SK-N-SH treated with all-trans-retinoic acid at 6 μM for 48 hours (cell line): ENCODE measurements around the gene SYNDIG1L.
"Not testable (repeated sequence)": the region's sequence is repeated elsewhere in the genome, so short reads cannot be mapped to it uniquely, and the experiment has no call there.

Experiments
- ATAC-seq: fragments of 200-7000 bp; cut with Tn5 transposase; 3 replicates; pipeline ENCODE4 v1.9.1; 2020; ENCODE audit warnings: mild to moderate bottlenecking, moderate library complexity
- ARNTL ChIP-seq: fragments of 450-650 bp; formaldehyde crosslinking; IDR thresholded peaks from 2 replicates; pipeline ENCODE4 v1.5.0; 2020; ENCODE audit warnings: low read depth, mild to moderate bottlenecking, moderate library complexity, borderline replicate concordance
- BACH2 ChIP-seq: fragments of 250-450 bp; sonication (Bioruptor Pico); IDR thresholded peaks from 2 replicates; pipeline ENCODE4 v1.9.0; 2021; ENCODE audit warnings: mild to moderate bottlenecking, borderline replicate concordance
- CSDC2 ChIP-seq: fragments of 250-450 bp; sonication (Bioruptor Pico); IDR thresholded peaks from 2 replicates; pipeline ENCODE4 v1.5.0; 2020; ENCODE audit warnings: mild to moderate bottlenecking, moderate library complexity
- ESRRG ChIP-seq: fragments of 250-450 bp; sonication (Bioruptor Pico); IDR thresholded peaks from 2 replicates; pipeline ENCODE4 v1.6.1; 2021; ENCODE audit warnings: mild to moderate bottlenecking
- GLIS3 ChIP-seq: fragments of 250-450 bp; sonication (Bioruptor Pico); IDR thresholded peaks from 2 replicates; pipeline ENCODE4 v1.5.0; 2020; ENCODE audit warnings: mild to moderate bottlenecking, moderate library complexity
- OSR1 ChIP-seq: fragments of 250-450 bp; sonication (Bioruptor Pico); IDR thresholded peaks from 2 replicates; pipeline ENCODE4 v1.8.0; 2022; ENCODE audit warnings: moderate library complexity, mild to moderate bottlenecking, inconsistent platforms
- PPARA ChIP-seq: fragments of 250-450 bp; sonication (Bioruptor Pico); IDR thresholded peaks from 2 replicates; pipeline ENCODE4 v1.5.0; 2020; ENCODE audit warnings: mild to moderate bottlenecking, borderline replicate concordance
- RARB ChIP-seq: fragments of 250-450 bp; sonication (Bioruptor Pico); IDR thresholded peaks from 2 replicates; pipeline ENCODE4 v1.8.0; 2021; ENCODE audit warnings: mild to moderate bottlenecking, moderate library complexity
- TCF4 ChIP-seq: fragments of 250-450 bp; sonication (Bioruptor Pico); IDR thresholded peaks from 2 replicates; pipeline ENCODE4 v1.8.0; 2021; ENCODE audit warnings: mild to moderate bottlenecking, moderate library complexity, borderline replicate concordance
- ZC3H10 ChIP-seq: fragments of 250-450 bp; sonication (Bioruptor Pico); IDR thresholded peaks from 2 replicates; pipeline ENCODE4 v1.5.1; 2021; ENCODE audit warnings: mild to moderate bottlenecking, moderate library complexity
- ZFP3 ChIP-seq: fragments of 250-450 bp; sonication (Bioruptor Pico); IDR thresholded peaks from 2 replicates; pipeline ENCODE4 v1.5.0; 2020; ENCODE audit warnings: mild to moderate bottlenecking, moderate library complexity
- ZFP30 ChIP-seq: fragments of 450-650 bp; formaldehyde crosslinking; IDR thresholded peaks from 2 replicates; pipeline ENCODE4 v1.5.0; 2022; ENCODE audit warnings: mild to moderate bottlenecking, moderate library complexity
- ZNF565 ChIP-seq: fragments of 450-650 bp; formaldehyde crosslinking; conservative IDR thresholded peaks from 2 replicates; pipeline ENCODE4 v1.5.0; 2020; ENCODE audit warnings: low read depth, mild to moderate bottlenecking, moderate library complexity
- ZNF70 ChIP-seq: fragments of 450-650 bp; formaldehyde crosslinking; IDR thresholded peaks from 2 replicates; pipeline ENCODE4 v1.5.0; 2020; ENCODE audit warnings: mild to moderate bottlenecking, moderate library complexity
- ZNF8 ChIP-seq: fragments of 450-650 bp; formaldehyde crosslinking; IDR thresholded peaks from 2 replicates; pipeline ENCODE4 v1.5.0; 2020; ENCODE audit warnings: mild to moderate bottlenecking, moderate library complexity
- TF ChIP-seq, protein P1 (sequence below): fragments of 250-450 bp; sonication (Bioruptor Pico); IDR thresholded peaks from 2 replicates; pipeline ENCODE4 v1.5.0; 2020; ENCODE audit warnings: mild to moderate bottlenecking, moderate library complexity
- TF ChIP-seq, protein P2 (sequence below): fragments of 250-450 bp; sonication (Bioruptor Pico); IDR thresholded peaks from 2 replicates; pipeline ENCODE4 v1.8.0; 2020; ENCODE audit warnings: mild to moderate bottlenecking, moderate library complexity, borderline replicate concordance
- TF ChIP-seq, protein P3 (sequence below): fragments of 250-450 bp; sonication (Bioruptor Pico); IDR thresholded peaks from 2 replicates; pipeline ENCODE4 v1.5.1; 2021; ENCODE audit warnings: mild to moderate bottlenecking, moderate library complexity
- TF ChIP-seq, protein P4 (sequence below): fragments of 250-450 bp; sonication (Bioruptor Pico); IDR thresholded peaks from 2 replicates; pipeline ENCODE4 v1.5.1; 2020; ENCODE audit warnings: low read depth, mild to moderate bottlenecking, moderate library complexity
- TF ChIP-seq, protein P5 (sequence below): fragments of 250-450 bp; sonication (Bioruptor Pico); IDR thresholded peaks from 2 replicates; pipeline ENCODE4 v1.8.0; 2021; ENCODE audit warnings: low read depth, mild to moderate bottlenecking, moderate library complexity, borderline replicate concordance

Gene SYNDIG1L

DNA sequence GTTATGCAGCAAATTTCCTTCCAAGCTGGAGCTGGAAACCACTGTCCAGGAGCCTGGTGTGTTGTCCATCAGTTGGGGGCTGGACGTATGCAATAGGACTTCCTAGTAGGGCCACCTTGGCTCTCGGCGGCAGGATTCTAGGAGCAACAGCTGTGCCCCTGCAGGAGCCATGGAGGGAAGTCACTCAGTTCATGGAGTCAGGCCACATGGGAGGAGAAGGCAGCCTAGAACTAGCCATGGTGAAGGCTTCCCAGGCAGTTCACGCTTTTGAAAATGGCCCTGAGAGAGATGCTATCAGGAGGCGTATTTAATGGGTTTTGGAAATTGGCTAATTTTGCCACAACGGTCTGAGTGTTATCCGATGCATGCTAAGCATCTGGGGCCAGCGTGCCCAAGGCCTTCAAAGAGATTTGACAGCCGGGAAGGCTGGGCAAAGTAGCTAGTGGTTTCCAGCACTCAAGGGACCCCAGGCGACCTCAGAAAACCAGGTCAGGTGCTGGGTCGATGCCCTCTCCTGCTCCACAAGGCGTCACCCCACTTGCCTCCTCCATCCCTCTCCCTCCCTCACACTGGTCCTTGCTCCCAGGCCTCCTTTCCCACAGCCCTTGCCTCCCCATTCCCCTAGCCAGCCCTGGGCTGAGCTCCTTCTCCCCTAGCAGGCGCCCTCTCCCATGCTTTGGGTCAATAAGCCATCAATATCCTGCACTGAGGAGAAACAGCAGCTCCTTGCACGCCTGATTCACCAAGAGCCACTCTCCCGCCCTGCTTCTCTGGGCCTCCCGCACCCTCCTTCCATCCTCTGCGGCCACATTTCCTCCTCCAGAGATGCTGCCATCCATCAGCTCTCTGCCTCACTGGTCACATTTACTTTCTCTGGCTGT, 30.9 kb upstream of the SYNDIG1L start:
- no peak for ATAC-seq

DNA sequence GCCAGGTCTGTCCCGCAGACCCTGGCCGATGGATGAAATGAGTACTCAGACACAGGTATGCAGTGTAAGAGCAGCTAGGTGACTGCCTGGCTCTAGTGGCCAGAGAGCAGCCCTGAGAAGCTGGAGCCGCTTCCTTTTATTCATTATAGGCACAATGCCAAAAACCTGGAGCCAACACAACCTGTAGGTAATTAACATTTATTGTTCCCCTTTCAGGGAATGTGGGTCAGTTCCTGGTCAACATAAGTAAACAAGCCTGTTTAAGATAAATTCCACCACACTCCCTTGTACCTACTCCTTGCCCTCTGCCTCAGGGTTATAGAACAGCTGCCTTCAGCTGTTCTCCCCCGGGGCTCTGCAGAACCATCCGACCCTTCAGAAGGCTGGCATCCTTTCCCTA, 28.4 kb upstream of the SYNDIG1L start:
- not testable (repeated sequence) for ATAC-seq

More for the DNA sequence above, 30.9 kb upstream of the SYNDIG1L start:
- TF ChIP-seq GLIS3 (CRISPR knock-in tag) (no peak), TCF4 (no peak), ZFP30 (CRISPR knock-in tag) (no peak), ZNF70 (CRISPR knock-in tag) (no peak), ZNF8 (CRISPR knock-in tag) (no peak), CSDC2 (no peak), PPARA (CRISPR knock-in tag) (no peak), ZC3H10 (CRISPR knock-in tag) (no peak), ARNTL (no peak)
- TF ChIP-seq, protein P1, sequence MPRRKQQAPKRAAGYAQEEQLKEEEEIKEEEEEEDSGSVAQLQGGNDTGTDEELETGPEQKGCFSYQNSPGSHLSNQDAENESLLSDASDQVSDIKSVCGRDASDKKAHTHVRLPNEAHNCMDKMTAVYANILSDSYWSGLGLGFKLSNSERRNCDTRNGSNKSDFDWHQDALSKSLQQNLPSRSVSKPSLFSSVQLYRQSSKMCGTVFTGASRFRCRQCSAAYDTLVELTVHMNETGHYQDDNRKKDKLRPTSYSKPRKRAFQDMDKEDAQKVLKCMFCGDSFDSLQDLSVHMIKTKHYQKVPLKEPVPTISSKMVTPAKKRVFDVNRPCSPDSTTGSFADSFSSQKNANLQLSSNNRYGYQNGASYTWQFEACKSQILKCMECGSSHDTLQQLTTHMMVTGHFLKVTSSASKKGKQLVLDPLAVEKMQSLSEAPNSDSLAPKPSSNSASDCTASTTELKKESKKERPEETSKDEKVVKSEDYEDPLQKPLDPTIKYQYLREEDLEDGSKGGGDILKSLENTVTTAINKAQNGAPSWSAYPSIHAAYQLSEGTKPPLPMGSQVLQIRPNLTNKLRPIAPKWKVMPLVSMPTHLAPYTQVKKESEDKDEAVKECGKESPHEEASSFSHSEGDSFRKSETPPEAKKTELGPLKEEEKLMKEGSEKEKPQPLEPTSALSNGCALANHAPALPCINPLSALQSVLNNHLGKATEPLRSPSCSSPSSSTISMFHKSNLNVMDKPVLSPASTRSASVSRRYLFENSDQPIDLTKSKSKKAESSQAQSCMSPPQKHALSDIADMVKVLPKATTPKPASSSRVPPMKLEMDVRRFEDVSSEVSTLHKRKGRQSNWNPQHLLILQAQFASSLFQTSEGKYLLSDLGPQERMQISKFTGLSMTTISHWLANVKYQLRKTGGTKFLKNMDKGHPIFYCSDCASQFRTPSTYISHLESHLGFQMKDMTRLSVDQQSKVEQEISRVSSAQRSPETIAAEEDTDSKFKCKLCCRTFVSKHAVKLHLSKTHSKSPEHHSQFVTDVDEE (CRISPR knock-in tag) = no peak
- TF ChIP-seq, protein P2, sequence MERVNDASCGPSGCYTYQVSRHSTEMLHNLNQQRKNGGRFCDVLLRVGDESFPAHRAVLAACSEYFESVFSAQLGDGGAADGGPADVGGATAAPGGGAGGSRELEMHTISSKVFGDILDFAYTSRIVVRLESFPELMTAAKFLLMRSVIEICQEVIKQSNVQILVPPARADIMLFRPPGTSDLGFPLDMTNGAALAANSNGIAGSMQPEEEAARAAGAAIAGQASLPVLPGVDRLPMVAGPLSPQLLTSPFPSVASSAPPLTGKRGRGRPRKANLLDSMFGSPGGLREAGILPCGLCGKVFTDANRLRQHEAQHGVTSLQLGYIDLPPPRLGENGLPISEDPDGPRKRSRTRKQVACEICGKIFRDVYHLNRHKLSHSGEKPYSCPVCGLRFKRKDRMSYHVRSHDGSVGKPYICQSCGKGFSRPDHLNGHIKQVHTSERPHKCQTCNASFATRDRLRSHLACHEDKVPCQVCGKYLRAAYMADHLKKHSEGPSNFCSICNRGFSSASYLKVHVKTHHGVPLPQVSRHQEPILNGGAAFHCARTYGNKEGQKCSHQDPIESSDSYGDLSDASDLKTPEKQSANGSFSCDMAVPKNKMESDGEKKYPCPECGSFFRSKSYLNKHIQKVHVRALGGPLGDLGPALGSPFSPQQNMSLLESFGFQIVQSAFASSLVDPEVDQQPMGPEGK (CRISPR knock-in tag) = no peak
- TF ChIP-seq, protein P3, sequence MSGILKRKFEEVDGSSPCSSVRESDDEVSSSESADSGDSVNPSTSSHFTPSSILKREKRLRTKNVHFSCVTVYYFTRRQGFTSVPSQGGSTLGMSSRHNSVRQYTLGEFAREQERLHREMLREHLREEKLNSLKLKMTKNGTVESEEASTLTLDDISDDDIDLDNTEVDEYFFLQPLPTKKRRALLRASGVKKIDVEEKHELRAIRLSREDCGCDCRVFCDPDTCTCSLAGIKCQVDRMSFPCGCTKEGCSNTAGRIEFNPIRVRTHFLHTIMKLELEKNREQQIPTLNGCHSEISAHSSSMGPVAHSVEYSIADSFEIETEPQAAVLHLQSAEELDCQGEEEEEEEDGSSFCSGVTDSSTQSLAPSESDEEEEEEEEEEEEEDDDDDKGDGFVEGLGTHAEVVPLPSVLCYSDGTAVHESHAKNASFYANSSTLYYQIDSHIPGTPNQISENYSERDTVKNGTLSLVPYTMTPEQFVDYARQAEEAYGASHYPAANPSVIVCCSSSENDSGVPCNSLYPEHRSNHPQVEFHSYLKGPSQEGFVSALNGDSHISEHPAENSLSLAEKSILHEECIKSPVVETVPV (CRISPR knock-in tag) = no peak
- TF ChIP-seq, protein P4, sequence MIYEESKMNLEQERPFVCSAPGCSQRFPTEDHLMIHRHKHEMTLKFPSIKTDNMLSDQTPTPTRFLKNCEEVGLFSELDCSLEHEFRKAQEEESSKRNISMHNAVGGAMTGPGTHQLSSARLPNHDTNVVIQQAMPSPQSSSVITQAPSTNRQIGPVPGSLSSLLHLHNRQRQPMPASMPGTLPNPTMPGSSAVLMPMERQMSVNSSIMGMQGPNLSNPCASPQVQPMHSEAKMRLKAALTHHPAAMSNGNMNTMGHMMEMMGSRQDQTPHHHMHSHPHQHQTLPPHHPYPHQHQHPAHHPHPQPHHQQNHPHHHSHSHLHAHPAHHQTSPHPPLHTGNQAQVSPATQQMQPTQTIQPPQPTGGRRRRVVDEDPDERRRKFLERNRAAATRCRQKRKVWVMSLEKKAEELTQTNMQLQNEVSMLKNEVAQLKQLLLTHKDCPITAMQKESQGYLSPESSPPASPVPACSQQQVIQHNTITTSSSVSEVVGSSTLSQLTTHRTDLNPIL (CRISPR knock-in tag) = no peak
- TF ChIP-seq, protein P5, sequence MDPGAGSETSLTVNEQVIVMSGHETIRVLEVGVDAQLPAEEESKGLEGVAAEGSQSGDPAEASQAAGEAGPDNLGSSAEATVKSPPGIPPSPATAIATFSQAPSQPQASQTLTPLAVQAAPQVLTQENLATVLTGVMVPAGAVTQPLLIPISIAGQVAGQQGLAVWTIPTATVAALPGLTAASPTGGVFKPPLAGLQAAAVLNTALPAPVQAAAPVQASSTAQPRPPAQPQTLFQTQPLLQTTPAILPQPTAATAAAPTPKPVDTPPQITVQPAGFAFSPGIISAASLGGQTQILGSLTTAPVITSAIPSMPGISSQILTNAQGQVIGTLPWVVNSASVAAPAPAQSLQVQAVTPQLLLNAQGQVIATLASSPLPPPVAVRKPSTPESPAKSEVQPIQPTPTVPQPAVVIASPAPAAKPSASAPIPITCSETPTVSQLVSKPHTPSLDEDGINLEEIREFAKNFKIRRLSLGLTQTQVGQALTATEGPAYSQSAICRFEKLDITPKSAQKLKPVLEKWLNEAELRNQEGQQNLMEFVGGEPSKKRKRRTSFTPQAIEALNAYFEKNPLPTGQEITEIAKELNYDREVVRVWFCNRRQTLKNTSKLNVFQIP (CRISPR knock-in tag) = no peak

DNA sequence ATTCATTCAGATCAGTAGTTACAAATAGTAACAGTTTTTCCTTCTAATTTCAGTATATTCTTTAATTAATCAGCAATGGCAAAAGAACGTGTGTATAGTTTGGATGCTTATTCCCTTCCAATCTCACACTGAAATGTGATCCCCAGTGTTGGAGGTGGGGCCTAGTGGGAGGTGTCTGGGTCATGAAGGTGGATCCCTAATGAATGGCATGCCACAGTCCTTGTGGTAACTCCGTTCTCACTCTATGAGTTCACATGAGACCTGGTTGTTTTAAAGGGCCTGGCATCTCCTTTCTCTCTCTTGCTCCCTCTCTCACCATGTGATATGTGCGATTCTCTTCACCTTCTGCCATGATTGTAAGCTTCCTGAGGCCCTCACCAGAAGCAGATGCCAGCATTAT, 18.9 kb upstream of the SYNDIG1L start:
- no peak for ATAC-seq
- TF ChIP-seq ESRRG (CRISPR knock-in tag) (no peak), RARB (CRISPR knock-in tag) (no peak), ARNTL (no peak), ZFP30 (CRISPR knock-in tag) (no peak), ZNF8 (CRISPR knock-in tag) (no peak), GLIS3 (CRISPR knock-in tag) (no peak), CSDC2 (no peak), ZFP3 (CRISPR knock-in tag) (no peak), BACH2 (no peak), PPARA (CRISPR knock-in tag) (no peak), ZNF565 (no peak), OSR1 (no peak), ZNF70 (CRISPR knock-in tag) (no peak), ZC3H10 (CRISPR knock-in tag) (no peak)
- TF ChIP-seq, protein P5 (CRISPR knock-in tag) = no peak
- TF ChIP-seq, protein P1 (CRISPR knock-in tag) = no peak
- TF ChIP-seq, protein P2 (CRISPR knock-in tag) = no peak
